Measurements from ENCODE around the gene PHYHD1.

DNA sequence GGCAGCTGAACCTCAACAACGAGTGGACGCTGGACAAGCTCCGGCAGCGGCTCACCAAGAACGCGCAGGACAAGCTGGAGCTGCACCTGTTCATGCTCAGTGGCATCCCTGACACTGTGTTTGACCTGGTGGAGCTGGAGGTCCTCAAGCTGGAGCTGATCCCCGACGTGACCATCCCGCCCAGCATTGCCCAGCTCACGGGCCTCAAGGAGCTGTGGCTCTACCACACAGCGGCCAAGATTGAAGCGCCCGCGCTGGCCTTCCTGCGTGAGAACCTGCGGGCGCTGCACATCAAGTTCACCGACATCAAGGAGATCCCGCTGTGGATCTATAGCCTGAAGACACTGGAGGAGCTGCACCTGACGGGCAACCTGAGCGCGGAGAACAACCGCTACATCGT is 12.4 kb upstream of the PHYHD1 start:
- TF ChIP-seq, protein P1, sequence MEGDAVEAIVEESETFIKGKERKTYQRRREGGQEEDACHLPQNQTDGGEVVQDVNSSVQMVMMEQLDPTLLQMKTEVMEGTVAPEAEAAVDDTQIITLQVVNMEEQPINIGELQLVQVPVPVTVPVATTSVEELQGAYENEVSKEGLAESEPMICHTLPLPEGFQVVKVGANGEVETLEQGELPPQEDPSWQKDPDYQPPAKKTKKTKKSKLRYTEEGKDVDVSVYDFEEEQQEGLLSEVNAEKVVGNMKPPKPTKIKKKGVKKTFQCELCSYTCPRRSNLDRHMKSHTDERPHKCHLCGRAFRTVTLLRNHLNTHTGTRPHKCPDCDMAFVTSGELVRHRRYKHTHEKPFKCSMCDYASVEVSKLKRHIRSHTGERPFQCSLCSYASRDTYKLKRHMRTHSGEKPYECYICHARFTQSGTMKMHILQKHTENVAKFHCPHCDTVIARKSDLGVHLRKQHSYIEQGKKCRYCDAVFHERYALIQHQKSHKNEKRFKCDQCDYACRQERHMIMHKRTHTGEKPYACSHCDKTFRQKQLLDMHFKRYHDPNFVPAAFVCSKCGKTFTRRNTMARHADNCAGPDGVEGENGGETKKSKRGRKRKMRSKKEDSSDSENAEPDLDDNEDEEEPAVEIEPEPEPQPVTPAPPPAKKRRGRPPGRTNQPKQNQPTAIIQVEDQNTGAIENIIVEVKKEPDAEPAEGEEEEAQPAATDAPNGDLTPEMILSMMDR (conservative IDR thresholded peaks at IDR 0.05 in 1 of 2, IDR thresholded peaks at IDR 0.05 in 1 of 2; ENCODE audit: extremely low read depth in 1 of 2, insufficient read depth in 1 of 2, low read depth in 1 of 2, low read length in 2 of 2) = no peak
- TF ChIP-seq EZH2 (IDR thresholded peaks at IDR 0.05; ENCODE audit: borderline replicate concordance, low read length) = no peak
